Uterus (tissue), 2 donors: ENCODE data around the gene USP47.

ENCODE experiments used
- CTCF ChIP-seq, 4 experiments: fragments of 200-600 bp in 2 of 4; fragments of 450-650 bp in 2 of 4; sonication (generic) in 2 of 4; IDR thresholded peaks; one replicate each; pipeline ENCODE4 v1.5.1; 2016 to 2019; ENCODE audit warnings: antibody characterized with exemption in 4 of 4, mild to moderate bottlenecking in 2 of 4, moderate library complexity in 1 of 4
- POLR2A ChIP-seq, 2 donors: fragments of 450-650 bp; IDR thresholded peaks; one replicate each; pipeline ENCODE4 v1.6.1; 2016; ENCODE audit warnings: antibody characterized with exemption in 2 of 2, mild to moderate bottlenecking in 1 of 2, moderate library complexity in 1 of 2

- TF ChIP-seq POLR2A (IDR thresholded peaks at IDR 0.05) (no peak), CTCF (IDR thresholded peaks at IDR 0.05) (no peak)
Observed at GRCh38 chr11:11876458-11876857, 34.7 kb downstream of the USP47 start.
